ENCODE results near the gene KHDRBS1.

The KHDRBS1 gene

GRCh38 chr1:31970873-31971272 lies 42.8 kb upstream of the KHDRBS1 start:
- ChIA-PET CTCF (interaction anchor here (0.6 to 1.5 kb wide), 6 partner anchors 9 to 451 kb away, joined by 3 to 4 read pairs (median 3); no protein-coding TSS in a partner anchor), POLR2A (interaction anchor here (1.6 kb wide), 1 partner anchor 27 kb away, joined by 3 read pairs; no protein-coding TSS in a partner anchor)
- Histone ChIP-seq H3K9me3 (ENCODE audit: control insufficient read depth, insufficient read depth, low read depth, low read length) (no peaks in the 10 kb centered on the region), H3K36me3 (ENCODE audit: control insufficient read depth in 2 of 2, insufficient read depth in 1 of 2, low read length in 2 of 2) (no peaks in the 10 kb centered on the region), H3K27ac (ENCODE audit: extremely low read depth, low read depth, low read length) (no peak overlapping the region), H3K4me3 (ENCODE audit: low read depth, low read length) (no peak overlapping the region), H3K4me1 (ENCODE audit: control insufficient read depth, insufficient read depth, low read length) (no peaks in the 10 kb centered on the region)
- TF ChIP-seq ZBTB17 (tag by site-specific recombination; IDR thresholded peaks at IDR 0.05), result peak; percentile 84
- TF ChIP-seq ZNF629 (tag by site-specific recombination; IDR thresholded peaks at IDR 0.05), result no peak

DNA sequence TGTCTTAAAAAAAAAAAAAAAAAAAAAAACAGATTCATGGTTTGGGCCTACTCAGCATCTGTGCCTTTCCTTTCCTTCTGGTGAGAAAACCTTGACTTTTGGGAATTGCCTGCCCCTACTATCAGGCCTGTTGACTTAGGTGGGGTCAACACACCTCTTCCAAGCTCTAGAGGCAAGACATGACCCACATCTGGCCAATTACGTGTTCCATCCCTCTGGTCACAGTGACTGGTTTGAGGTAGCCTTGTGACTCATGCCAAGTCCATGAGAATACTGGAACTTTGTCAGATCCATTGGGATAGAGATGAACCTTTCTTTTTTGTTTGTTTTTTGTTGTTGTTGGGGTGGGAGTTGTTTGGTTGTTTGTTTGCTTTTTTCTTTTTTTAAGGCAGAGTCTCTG lies 37.3 kb upstream of the KHDRBS1 start:
- Histone ChIP-seq H3K27ac (ENCODE audit: extremely low read depth, low read depth, low read length) (no peak overlapping the region), H3K4me3 (ENCODE audit: low read depth, low read length) (no peak overlapping the region), H3K4me1 (ENCODE audit: control insufficient read depth, insufficient read depth, low read length) (no peaks in the 10 kb centered on the region), H3K9me3 (ENCODE audit: control insufficient read depth, insufficient read depth, low read depth, low read length) (no peaks in the 10 kb centered on the region), H3K36me3 (ENCODE audit: control insufficient read depth in 2 of 2, insufficient read depth in 1 of 2, low read length in 2 of 2) (no peaks in the 10 kb centered on the region)
- ChIA-PET CTCF (interaction anchor here (0.6 to 4.0 kb wide), 6 partner anchors 13 to 464 kb away, joined by 3 to 24 read pairs (median 3); no protein-coding TSS in a partner anchor), POLR2A (no interaction called here)
- no peak for TF ChIP-seq ZNF664 (tag by site-specific recombination; IDR thresholded peaks at IDR 0.05)
- 0 out of 2 replicates have a peak, but pooled peaks have one; percentile 12 for TF ChIP-seq ZNF514 (tag by site-specific recombination; IDR thresholded peaks at IDR 0.05)

DNA sequence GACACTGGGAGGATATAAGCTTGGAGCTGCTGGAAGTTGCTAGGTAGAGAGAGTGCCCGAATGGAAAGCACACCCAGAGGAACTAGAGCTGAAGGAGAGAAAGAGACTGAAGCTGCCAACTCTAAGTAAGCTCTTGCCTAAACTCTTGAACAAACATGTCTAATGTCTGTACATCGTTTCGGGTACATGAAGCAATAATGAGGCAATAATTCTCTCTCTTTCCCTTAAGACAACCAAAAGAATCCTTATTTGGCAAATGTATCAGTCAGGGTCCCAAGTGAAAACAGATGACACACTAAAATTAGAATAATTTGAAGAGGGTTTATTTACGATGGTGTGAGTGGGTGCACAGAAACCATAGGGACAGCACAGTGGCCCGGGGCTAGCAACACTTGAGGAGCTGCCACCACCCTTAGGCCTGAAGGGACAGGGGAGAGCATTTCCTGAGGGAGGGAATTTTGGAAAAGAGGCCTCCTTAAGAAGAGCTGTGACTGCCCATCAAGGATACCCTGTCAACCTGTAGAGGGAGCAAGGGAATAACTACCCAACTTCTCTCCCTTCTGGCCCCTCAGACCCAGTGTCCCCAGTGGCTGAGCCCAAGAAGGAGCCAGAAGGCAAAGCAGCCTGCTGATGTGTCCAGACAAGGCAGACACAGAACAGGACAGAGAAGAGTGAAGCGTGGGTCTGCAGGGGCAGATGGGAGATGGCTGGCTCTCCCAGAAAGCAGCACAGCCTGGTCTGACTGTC lies 36.1 kb upstream of the KHDRBS1 start:
- POLR2A ChIA-PET, result interaction anchor here (1.4 to 1.5 kb wide), 2 partner anchors 85 to 120 kb away, joined by 3 to 8 read pairs; no protein-coding TSS in a partner anchor
- H3K27ac ChIP-seq (ENCODE audit: extremely low read depth, low read depth, low read length), result no peak overlapping the region
- TF ChIP-seq, protein P1, sequence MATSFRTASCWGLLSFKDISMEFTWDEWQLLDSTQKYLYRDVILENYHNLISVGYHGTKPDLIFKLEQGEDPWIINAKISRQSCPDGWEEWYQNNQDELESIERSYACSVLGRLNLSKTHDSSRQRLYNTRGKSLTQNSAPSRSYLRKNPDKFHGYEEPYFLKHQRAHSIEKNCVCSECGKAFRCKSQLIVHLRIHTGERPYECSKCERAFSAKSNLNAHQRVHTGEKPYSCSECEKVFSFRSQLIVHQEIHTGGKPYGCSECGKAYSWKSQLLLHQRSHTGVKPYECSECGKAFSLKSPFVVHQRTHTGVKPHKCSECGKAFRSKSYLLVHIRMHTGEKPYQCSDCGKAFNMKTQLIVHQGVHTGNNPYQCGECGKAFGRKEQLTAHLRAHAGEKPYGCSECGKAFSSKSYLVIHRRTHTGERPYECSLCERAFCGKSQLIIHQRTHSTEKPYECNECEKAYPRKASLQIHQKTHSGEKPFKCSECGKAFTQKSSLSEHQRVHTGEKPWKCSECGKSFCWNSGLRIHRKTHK (tag by site-specific recombination; IDR thresholded peaks at IDR 0.05), result no peak
- TF ChIP-seq ZNF776 (tag by site-specific recombination; IDR thresholded peaks at IDR 0.05; ENCODE audit: borderline replicate concordance) (no peak), ZNF449 (tag by site-specific recombination; IDR thresholded peaks at IDR 0.05) (no peak), ZNF624 (tag by site-specific recombination; IDR thresholded peaks at IDR 0.05) (no peak), ZNF514 (tag by site-specific recombination; IDR thresholded peaks at IDR 0.05) (no peak), ZNF366 (tag by site-specific recombination; conservative IDR thresholded peaks at IDR 0.05) (0 out of 2 replicates have a peak, but pooled peaks have one; percentile 28), ZNF639 (tag by site-specific recombination; IDR thresholded peaks at IDR 0.05) (no peak), ZNF623 (tag by site-specific recombination; IDR thresholded peaks at IDR 0.05) (no peak), ZSCAN23 (tag by site-specific recombination; IDR thresholded peaks at IDR 0.05) (no peak), KLF8 (tag by site-specific recombination; IDR thresholded peaks at IDR 0.05) (no peak), ZNF335 (tag by site-specific recombination; conservative IDR thresholded peaks at IDR 0.05) (0 out of 2 replicates have a peak, but pooled peaks have one; percentile 21), KLF1 (tag by site-specific recombination; IDR thresholded peaks at IDR 0.05) (no peak), ZNF311 (tag by site-specific recombination; IDR thresholded peaks at IDR 0.05; ENCODE audit: borderline replicate concordance) (no peak), ZNF148 (tag by site-specific recombination; IDR thresholded peaks at IDR 0.05; ENCODE audit: borderline replicate concordance) (no peak), ZFP37 (tag by site-specific recombination; IDR thresholded peaks at IDR 0.05) (no peak), ZSCAN16 (tag by site-specific recombination; IDR thresholded peaks at IDR 0.05) (no peak)
- TF ChIP-seq, protein P2, sequence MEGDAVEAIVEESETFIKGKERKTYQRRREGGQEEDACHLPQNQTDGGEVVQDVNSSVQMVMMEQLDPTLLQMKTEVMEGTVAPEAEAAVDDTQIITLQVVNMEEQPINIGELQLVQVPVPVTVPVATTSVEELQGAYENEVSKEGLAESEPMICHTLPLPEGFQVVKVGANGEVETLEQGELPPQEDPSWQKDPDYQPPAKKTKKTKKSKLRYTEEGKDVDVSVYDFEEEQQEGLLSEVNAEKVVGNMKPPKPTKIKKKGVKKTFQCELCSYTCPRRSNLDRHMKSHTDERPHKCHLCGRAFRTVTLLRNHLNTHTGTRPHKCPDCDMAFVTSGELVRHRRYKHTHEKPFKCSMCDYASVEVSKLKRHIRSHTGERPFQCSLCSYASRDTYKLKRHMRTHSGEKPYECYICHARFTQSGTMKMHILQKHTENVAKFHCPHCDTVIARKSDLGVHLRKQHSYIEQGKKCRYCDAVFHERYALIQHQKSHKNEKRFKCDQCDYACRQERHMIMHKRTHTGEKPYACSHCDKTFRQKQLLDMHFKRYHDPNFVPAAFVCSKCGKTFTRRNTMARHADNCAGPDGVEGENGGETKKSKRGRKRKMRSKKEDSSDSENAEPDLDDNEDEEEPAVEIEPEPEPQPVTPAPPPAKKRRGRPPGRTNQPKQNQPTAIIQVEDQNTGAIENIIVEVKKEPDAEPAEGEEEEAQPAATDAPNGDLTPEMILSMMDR (tag by site-specific recombination; IDR thresholded peaks at IDR 0.05), result peak; percentile 74

More for the DNA sequence above, 36.1 kb upstream of the KHDRBS1 start:
- Histone ChIP-seq H3K36me3 (ENCODE audit: control insufficient read depth in 2 of 2, insufficient read depth in 1 of 2, low read length in 2 of 2) (no peaks in the 10 kb centered on the region), H3K4me3 (ENCODE audit: low read depth, low read length) (no peak overlapping the region), H3K4me1 (ENCODE audit: control insufficient read depth, insufficient read depth, low read length) (no peaks in the 10 kb centered on the region), H3K9me3 (ENCODE audit: control insufficient read depth, insufficient read depth, low read depth, low read length) (no peaks in the 10 kb centered on the region)
- CTCF ChIA-PET, result interaction anchor here (0.6 to 4.0 kb wide), 12 partner anchors 10 to 1338 kb away, joined by 3 to 24 read pairs (median 3); no protein-coding TSS in a partner anchor
